NCI-H2107 (cell line): ENCODE measurements around the gene PHETA1.
"Not testable (repeated sequence)": the region's sequence is repeated elsewhere in the genome, so short reads cannot be mapped to it uniquely, and the experiment has no call there.

Source experiments
- DNase-seq: peaks from one replicate; lab custom pipeline; 2025; lab: John Stamatoyannopoulos, UW

PHETA1 gene

DNA sequence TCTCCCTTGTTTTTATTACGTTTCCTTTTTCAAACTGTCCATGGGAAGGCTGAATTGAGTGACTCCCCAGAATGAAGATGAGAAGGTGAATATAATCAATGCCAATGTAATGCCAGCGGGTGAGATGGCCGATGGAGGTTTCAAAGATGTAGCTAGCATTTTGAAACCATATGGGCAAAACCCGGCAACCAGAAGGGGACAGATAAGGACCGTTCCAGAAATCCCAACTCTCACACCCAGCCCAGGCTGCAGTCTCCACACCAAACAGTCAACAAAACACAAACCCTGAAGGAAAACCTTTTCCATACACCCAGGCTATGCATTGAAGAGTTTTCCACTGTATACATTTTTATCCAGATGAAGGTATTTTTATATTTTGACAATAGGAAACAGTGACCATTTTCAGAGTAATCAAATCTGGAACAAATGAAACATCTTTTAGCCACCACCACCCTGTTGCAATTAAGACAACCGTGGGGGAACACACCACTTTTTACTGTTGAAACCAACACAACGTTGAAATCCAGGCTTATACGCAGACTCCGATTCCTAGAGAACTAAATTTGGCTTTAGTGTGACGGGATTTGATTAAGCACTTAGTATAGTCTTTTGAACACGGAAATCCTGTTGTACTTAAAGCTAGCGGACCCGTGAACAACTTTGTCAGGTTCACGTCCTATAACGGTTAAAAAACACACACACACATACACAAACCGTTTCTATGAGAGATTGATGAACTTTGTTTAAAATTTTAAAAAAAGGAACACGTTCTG lies 19.0 kb downstream of the PHETA1 start:
- no peak for DNase-seq

DNA sequence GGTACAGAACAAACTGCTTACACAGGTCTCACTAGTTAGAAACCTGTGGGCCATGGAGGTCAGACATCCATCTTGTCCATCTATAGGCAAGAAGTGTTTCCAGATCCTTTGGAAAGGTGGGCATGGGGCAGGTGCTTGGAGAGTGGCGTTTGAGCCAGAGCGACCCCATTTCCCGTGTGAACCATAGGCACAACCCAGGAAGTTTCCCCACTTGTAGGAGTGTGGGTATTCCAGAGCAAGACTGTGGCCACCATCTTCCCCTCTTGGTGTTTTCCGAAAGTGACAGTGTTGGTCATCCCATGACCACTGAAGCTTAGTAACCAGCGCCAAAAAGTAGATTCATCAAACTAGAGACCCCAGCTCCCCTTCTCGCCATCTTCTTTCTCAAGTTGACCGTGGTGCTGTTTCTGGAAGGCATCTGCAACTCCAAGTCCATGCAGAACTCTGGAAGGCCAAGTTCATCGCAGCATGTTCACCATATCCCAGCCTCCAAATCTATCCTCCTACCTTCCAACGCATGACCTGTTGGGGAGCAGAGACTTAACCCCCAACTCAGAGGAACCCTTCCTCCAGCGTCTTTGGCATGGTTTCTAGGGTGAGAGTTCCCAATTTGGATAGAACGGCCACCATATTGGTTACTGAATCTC lies 19.7 kb downstream of the PHETA1 start:
- DNase-seq = no peak

DNA sequence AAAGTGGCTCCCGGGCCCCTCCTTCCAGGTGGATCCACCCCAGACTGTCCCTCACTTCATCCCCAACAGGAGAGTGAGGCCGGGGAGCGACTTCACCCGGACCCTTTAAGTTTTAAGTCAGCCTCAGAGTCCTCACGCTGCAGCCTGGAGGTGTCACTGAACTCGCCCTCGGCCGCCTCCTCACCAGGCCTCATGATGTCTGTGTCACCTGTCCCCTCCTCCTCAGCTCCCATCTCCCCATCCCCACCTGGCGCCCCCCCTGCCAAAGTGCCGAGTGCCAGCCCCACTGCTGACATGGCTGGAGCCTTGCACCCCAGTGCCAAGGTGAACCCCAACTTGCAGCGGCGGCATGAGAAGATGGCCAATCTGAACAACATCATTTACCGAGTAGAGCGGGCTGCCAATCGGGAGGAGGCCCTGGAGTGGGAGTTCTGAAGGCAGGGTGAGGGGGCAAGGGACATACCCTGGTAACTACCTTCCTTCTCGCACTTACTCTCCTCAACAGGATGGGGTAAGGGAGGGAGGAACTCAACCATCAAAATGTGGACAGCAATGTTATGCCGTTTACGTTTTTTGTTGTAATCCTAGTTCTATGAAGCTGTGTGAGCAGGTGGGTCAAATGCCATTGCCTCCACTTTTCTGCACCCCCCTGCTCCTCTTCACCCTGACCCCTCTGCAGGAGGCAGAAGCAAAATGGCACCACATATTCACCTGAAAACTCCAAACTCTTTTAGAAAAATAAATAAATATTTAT lies 20.8 kb downstream of the PHETA1 start:
- no peak for DNase-seq

DNA sequence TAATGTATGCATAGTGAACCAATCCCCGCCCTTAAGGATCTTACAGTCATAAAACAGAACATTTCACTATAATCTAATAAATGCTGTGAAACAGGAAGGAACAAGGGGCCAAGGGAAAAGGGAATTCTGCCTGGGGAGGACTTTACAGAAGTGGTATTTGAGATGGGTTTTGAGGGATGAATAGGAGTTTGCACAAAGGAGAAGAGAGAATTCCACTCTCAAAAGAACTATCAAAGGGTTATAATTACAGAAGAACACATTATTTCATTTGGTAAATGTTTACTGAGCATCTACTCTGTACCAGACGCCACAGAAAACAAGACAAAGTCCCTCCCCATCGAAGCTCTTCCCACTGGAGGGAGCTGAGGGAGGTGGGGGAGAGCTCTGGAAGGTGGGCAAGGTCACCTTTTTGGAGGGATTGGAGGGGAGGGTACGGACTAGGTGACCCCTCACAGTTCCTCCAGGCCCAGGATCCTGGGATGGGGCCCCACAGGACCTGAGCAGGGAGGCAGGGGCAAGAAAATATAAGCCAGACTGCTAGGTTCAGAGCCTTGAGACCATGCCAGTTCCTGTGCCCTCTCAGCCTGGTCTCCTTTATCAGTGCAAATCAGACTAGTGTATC lies 24.5 kb downstream of the PHETA1 start:
- DNase-seq = no peak

DNA sequence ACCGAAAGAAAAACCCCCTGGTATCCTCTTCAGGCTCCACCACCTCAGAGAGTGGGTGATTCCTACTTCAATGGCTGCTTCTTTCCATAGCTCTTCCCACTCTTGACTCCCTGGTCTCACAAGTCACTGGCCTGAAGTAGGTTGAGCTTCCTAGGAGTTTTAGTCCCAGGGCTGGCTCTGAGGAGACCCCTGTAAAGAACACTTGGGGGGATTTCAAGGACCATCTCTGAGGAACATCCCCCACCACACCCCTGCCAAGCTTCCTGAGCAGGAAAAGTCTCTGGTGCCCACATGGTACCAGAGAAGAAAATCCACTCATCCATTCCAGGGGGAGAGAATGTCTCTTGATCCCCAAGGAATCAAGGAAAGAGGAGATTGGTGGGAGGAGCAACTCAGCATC lies 25.7 kb downstream of the PHETA1 start:
- no peak for DNase-seq

DNA sequence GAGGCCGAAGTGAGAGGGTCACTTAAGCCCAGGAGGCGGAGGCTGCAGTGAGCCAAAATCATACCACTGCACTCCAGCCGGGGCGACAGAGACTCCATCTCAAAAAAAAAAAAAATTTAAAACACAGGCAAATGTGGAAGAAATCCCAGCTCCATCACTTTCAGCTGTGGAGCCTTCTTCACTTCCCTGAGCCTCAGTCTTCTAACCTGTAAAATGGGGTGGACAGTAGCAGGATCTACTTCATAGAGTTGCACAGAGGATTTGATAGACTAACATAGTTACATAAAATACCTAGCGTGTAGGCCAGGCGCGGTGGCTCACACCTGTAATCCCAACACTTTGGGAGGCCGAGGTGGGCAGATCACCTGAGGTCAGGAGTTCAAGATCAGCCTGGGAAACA lies 26.5 kb downstream of the PHETA1 start:
- DNase-seq = no peak

DNA sequence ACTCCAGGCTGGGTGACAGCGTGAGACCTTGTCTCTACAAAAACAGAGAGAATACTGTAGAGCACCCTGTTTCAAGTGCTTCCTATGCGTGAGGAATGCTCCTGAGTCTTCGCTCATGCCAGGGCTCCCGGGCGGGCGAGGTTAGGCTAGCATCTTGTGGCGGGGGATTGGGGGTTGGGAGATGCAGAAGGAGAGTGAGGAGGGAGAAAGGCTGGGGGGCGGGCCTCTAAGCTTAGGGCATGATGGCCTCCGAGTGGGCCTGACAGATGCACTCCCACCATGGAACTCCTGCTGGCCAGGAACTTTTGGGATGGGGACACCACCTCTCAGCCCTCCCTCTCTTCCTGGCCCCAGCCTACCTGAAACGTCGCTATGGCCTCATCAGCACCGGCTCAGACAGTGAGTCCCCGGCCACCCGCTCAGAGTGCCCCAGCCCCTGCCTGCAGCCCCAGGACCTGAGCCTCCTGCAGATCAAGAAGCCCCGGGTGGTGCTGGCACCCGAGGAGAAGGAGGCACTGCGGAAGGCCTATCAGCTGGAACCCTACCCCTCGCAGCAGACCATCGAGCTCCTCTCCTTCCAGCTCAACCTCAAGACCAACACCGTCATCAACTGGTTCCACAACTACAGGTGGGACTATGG lies 27.3 kb downstream of the PHETA1 start:
- no peak for DNase-seq

DNA sequence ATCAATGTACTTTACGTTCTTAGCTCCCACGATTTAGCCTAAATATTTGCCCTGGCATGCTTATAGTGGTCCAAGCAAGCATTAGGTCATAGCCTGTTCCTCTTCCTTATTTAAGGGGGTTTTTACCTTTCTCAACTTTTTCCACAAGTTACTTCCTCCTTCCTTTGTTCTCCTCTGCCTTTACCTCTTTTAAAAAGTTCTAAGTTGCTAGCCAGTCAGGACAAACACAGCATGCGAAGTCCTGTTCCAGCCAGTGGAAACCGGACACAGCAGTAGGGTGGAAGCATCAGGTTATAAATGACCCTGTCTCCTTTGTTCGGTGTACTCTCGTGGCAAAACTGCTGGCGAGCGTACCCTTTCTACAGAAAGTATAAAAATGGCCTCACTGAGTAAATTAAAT lies 28.2 kb downstream of the PHETA1 start:
- not testable (repeated sequence) for DNase-seq

DNA sequence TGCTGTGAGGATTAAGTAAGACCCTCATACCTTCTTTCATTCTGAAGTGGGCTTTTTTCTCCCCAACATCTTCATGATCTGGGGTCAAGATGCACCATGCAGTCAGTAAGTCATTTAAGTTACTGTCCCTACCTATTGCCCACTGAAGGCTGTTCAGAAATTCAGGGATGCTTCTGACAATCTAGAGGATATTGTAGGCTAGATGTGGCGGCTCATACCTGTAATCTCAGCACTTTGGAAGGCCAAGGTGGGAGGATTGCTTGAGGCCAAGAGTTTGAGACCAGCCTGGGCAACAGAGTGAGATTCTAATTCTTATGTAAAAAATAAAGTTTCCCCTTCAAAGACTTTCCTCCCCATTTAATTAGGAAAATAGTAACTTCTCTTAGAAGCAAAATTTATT lies 28.7 kb downstream of the PHETA1 start:
- DNase-seq = no peak

DNA sequence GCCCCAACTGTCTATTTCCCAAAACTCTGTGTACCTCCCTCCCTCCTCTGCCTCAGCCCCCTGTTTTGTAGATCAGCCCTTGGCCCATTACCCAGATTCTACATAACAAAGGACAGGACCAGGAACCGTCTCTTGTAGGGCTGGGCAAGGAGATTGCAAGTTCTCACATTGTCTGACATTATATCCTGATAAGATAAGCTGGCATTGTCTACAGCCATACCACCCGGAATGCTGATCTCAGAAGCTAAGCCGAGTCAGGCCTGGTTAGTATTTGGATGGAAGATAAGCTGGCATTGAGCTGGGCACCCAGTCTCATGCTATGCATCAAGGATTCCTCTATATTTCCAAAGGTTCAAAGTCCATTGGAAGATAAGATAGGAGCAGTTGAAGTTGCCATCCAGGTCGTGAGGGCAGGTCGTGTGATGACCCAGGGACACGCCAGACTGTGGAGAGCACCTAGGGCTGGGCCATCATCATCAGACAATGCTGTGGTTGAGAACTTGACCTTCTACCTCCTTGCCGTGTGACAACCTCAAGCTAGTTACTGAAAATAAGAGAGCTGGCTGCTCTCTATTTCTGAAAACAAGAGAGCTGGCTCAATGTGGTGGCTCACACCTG lies 29.5 kb downstream of the PHETA1 start:
- no peak for DNase-seq

DNA sequence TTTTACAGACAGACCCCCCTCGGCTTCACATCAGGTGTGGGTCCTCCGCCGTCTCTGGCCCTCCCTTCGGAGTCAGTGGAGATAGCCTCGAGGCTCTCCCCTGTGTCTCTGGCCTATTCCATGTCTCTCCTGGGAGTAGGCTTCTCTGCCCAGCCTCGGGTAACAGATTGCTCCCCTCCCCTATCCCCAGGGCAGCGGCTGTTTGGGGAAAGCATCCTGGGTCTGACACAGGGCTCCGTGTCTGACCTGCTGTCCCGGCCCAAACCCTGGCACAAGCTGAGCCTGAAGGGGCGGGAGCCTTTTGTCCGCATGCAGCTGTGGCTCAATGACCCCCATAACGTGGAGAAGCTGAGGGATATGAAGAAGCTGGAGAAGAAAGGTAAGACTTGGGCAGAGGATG lies 30.8 kb downstream of the PHETA1 start:
- DNase-seq = no peak

DNA sequence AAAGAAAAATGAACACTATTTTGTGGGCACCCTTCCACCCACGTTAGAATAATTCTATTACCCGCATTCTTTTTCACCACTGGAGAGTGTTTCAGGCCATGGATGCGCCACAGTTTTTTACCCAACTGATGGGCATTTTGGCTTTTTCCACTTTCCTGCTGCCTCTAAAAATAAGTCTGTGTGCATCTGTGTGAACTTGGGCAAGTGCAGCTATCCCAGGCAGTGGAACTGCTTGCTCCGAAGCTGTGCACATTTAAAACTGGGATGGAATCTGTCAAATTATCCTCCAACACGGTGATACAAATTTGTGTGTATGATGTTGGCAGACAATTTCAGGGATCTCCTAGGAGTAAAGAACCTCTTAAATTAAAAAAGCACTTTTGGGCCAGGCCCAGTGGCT lies 31.5 kb downstream of the PHETA1 start:
- DNase-seq = no peak

DNA sequence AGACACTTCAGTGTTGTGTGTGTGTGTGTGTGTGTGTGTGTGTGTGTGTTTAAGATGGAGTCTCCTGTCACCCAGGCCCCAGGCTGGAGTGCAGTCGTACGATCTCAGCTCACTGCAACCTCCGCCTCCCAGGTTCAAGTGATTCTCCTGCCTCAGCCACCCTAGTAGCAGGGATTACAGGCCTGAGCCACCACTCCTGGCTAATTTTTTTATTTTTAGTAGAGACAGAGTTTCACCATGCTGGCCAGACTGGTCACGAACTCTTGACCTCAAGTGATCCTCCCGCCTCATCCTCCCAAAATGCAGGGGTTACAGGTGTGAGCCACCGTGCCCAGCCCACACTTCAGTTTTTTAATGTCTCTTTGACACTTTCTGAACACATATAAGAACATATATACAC lies 32.5 kb downstream of the PHETA1 start:
- DNase-seq = not testable (repeated sequence)

DNA sequence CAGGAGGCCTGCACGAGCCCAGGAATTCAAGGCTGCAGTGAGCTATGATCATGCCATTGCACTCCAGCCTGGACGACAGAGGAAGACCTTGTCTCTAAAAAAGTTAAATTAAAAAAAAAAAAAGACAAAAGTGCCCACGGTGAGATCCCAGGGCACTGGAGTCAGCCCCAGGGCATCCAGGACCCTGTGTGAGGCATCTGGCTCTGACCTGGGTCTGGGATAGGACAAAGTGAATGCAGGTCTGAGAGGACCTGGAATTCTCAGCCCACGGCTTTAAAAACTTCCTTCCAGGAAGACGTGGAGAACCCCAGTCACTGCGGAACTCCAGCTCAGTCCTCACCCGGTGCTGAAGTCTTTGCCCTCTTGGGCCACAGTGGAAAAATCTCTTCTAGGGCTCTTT lies 33.1 kb downstream of the PHETA1 start:
- no peak for DNase-seq

DNA sequence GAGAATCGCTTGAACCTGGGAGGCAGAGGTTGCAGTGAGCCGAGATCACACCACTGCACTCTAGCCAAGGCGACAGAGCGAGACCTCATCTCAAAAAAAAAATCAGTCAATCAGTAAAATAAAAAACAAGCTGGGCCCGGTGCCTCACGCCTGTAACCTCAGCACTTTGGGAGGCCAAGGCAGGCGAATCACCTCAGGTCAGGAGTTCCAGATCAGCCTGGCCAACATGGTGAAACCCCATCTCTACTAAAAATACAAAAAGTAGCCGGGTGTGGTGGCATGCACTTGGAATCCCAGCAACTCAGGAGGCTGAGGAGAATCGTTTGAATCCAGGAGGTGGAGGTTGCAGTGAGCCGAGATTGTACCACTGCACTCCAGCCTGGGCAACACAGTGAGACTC lies 33.6 kb downstream of the PHETA1 start:
- DNase-seq = not testable (repeated sequence)

DNA sequence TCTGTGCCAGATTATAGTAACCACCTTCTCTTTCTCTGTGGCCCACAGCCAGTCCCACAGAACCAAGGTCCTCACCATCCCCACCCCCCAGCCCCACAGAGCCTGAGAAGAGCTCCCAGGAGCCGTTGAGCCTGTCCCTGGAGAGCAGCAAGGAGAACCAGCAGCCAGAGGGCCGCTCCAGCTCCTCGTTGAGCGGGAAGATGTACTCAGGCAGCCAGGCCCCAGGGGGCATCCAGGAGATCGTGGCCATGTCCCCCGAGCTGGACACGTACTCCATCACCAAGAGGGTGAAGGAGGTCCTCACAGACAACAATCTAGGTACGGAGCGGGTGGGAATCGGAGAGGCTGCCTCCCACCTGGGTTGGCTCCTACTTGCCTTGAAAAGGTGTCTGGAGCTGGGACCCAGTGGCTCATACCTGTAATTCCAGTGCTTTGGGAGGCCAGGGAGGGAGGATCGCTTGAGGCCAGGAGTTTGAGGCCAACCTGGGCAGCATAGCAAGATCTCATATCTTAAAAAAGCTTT lies 34.4 kb downstream of the PHETA1 start:
- no peak for DNase-seq

DNA sequence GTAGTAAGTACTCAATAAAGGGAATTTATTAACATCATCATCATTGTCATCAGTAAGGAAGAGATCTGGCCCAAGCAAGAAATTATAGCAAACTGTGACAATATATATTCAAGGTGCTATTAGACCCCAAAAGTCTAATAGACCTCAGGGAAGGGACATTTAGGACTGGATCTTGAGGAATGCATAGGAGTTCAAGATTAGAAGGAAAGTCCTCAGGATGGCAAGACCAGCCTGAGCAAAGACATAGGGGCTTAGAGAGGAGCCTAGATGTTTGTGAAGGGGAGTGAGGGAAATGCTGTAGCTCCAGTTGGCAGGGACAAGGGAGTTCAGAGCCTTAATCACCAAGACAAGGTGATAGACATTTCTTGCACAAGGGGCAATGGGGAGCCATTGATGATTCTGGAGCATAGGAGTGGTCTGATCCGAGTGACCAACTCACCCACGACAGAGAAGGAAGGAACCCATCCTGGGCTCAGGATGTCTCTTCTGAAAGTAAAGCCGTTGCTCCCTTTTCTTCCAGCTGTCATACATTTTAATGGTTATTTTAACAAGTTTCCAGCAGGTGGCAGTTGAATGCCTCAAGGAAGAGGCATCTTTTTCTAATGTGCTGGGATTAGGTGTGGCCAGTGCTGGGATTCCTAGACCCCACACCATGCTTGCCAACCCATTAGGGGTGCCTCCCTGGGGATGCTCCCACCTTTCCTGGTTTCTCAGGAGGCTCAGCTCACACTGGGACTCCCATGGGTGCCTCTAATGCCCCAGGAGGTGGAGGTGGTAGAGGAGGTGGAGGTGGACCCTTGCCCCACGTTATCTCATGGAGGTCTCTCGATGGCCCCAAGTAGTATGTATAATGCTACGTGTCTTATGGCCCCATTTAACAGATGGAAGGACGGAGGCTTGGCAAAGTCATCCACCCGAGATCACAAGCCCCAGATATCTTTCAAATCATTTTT lies 37.8 kb downstream of the PHETA1 start:
- DNase-seq = no peak

DNA sequence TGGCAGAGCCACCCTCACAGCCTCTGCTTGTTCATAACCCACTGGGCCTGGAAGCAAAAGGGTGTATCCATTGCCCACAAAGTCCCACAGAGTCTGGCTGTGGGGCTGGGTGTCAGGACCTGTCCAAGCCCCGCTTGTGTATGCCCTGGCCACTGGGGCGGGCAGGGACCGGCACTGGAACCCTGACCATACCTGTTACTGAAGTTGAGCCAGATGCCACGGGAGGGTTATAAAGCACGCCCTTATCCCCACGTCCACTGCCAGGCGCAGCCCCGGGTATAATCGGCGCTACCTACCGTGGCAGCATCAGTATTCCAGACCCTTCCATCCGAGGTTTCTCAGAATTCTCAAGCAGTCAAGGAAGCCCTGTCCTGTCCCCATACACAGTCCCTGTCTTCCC lies 40.8 kb downstream of the PHETA1 start:
- DNase-seq = no peak

DNA sequence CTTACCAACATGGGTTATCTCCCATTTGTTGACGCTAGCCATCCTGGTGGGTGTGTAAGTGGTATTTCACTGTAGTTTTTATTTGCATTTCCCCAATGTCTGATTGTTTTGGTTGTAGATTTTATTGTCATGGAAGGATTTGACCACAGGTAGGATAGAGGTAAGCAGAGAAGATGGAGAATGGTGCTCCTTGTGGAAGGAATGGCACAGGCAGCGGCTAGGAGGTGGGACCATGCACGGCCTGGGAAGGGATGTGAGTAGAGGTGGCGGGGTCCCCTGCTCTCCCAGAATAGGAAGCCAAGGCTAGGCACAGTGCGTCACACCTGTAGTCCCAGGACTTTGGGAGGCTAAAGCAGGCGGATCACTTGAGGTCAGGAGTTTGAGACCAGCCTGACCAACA lies 41.4 kb downstream of the PHETA1 start:
- no peak for DNase-seq
